ENCODE results near the gene GBA2.

DNA sequence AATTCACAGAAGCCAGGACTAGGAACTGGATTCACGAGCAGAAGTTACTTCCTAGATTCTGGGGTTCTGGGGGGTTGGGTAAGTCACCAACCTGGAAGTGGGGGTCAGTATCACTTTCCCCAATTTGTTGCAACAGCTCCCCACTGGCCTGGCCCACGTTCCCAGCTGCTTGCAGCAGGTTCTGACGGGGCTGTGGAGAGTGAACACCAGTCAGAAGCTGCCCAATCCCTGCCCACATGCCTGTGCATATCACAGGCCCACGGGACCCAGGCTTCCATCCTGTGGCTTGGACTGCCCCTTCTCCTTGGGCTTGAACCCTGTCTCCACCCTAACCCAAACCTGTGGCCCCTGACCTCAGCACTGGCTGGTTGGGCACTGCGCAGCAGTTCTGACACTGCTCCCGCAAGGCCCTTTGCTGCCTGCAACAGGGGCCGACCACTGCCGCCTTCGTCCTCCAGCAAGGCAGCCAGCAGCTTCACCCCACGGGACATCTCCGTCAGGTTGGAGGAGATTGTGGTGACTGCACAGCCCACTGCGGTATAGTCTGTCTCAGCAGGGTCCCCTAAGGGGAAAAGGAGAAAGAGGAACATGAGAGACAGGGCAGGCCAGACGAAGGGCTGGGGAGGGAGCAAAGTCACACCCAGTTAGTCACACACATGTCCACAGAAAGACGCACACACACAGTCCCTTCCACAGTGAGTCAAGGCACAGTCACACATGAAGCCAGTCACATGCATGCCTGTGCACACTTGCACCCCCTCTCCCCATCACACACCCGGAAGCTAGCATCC lies 30.1 kb downstream of the GBA2 start:
- TF ChIP-seq CTCF (IDR thresholded peaks at IDR 0.05; ENCODE audit: extremely low read depth in 1 of 2, insufficient read depth in 1 of 2, low read depth in 1 of 2, low read length in 2 of 2) (no peak), POLR2A (IDR thresholded peaks at IDR 0.05; ENCODE audit: low read depth, low read length) (no peak), FOS (IDR thresholded peaks at IDR 0.05; ENCODE audit: borderline replicate concordance, insufficient read depth, low read length) (no peak), EZH2 (IDR thresholded peaks at IDR 0.05; ENCODE audit: borderline replicate concordance, low read depth, low read length, severe bottlenecking) (no peak), POLR2AphosphoS5 (IDR thresholded peaks at IDR 0.05; ENCODE audit: insufficient read depth, low read depth, low read length) (no peak), MAX (IDR thresholded peaks at IDR 0.05; ENCODE audit: insufficient read depth, insufficient read length) (no peak), JUN (IDR thresholded peaks at IDR 0.05; ENCODE audit: borderline replicate concordance, insufficient read depth, insufficient read length, low read depth) (no peak), MYC (IDR thresholded peaks at IDR 0.05; ENCODE audit: low read depth, low read length) (no peak), GATA2 (IDR thresholded peaks at IDR 0.05; ENCODE audit: insufficient read depth, insufficient read length, low read depth, low read length) (no peak)
